Natural killer cell (primary cell): ENCODE results near the gene DPEP2. TPM values are rescaled to one million over a fixed set of nuclear protein-coding genes. Genes with fewer than 3 reads are reported as not detected.
A peak's percentile ranks its signal among the peaks of the same experiment; 100 is the strongest.

Experiments
- ATAC-seq, 3 donors: fragments of 150-1000 bp in 2 of 3; fragments of 200-7000 bp in 1 of 3; cut with Tn5 transposase; 1 replicate in 1 of 3; 2 replicates in 2 of 3; pipeline ENCODE4 v1.10.0; 2021; ENCODE audit warnings: mild to moderate bottlenecking in 2 of 3, moderate library complexity in 2 of 3
- DNase-seq, 2 donors: peaks; one replicate each; pipeline versions ENCODE4 v3.0.0 to v3.0.0-alpha.2; 2013 to 2021; ENCODE audit warnings: mixed read lengths in 1 of 2
- H3K27ac ChIP-seq: one replicate; pipeline ENCODE4 v1.5.1; 2013; ENCODE audit warnings: mild to moderate bottlenecking, low read length
- H3K27me3 ChIP-seq: one replicate; pipeline ENCODE4 v1.6.1; 2013; ENCODE audit warnings: low read length; ENCODE audit not compliant: control insufficient read depth, insufficient read depth
- H3K36me3 ChIP-seq: one replicate; pipeline ENCODE4 v1.6.1; 2013; ENCODE audit warnings: low read length; ENCODE audit not compliant: control insufficient read depth, insufficient read depth
- H3K4me1 ChIP-seq: one replicate; pipeline ENCODE4 v1.6.1; 2013; ENCODE audit warnings: low read length; ENCODE audit not compliant: control insufficient read depth, insufficient read depth
- H3K4me3 ChIP-seq: one replicate; pipeline ENCODE4 v1.5.1; 2013; ENCODE audit warnings: low read length
- H3K9me3 ChIP-seq: one replicate; pipeline ENCODE4 v1.6.1; 2013; ENCODE audit warnings: low read length; ENCODE audit not compliant: control insufficient read depth, insufficient read depth
- H3K27ac Mint-ChIP-seq, 2 donors: one replicate each; pipeline ENCODE4 v1.8.0; 2022; ENCODE audit warnings: mild to moderate bottlenecking in 2 of 2, mixed read lengths in 2 of 2, moderate library complexity in 1 of 2
- H3K27me3 Mint-ChIP-seq, 2 donors: one replicate each; pipeline ENCODE4 v1.8.0; 2022; ENCODE audit warnings: low read depth in 2 of 2, mixed read lengths in 2 of 2
- H3K36me3 Mint-ChIP-seq: one replicate; pipeline ENCODE4 v1.8.0; 2022; ENCODE audit warnings: mixed read lengths
- H3K4me1 Mint-ChIP-seq, 2 donors: one replicate each; pipeline ENCODE4 v1.8.0; 2022; ENCODE audit warnings: mixed read lengths in 2 of 2
- H3K4me3 Mint-ChIP-seq: one replicate; pipeline ENCODE4 v1.8.0; 2022; ENCODE audit warnings: mild to moderate bottlenecking, moderate library complexity, mixed read lengths
- H3K9me3 Mint-ChIP-seq, 2 donors: one replicate each; pipeline ENCODE4 v1.8.0; 2022; ENCODE audit warnings: mixed read lengths in 2 of 2
- WGBS: methylation state at CpG from one replicate; pipeline ENCODE4 v1.1.7; 2013; ENCODE audit warnings: missing lambda C conversion rate; ENCODE audit not compliant: insufficient coverage; 5-methylcytosine and 5-hydroxymethylcytosine counted together
- intact Hi-C: fragments of 100-400 bp; cut with micrococcal nuclease; formaldehyde crosslinking; loops from one replicate; pipeline ENCODE4 v1.14.2; 2022
- total RNA-seq, 4 donors: library from RNA; stranded (reverse); fragments of 120-200 nt in 1 of 4; gene quantifications; one replicate each; pipeline versions ENCODE4 v1.2.3 to v1.2.4, GENCODE V29; 2013 to 2022
- TF ChIP-seq, protein P1 (sequence below): fragments of 200-600 bp; IDR thresholded peaks from one replicate; pipeline ENCODE4 v1.8.0; 2022; ENCODE audit warnings: antibody characterized with exemption

The DPEP2 gene
- total RNA-seq, 3 donors from 2014 or later (not counting 1 experiment from before 2014, with no cell fraction given), result 47.2 to 64.1 (median 61.8) TPM

DNA sequence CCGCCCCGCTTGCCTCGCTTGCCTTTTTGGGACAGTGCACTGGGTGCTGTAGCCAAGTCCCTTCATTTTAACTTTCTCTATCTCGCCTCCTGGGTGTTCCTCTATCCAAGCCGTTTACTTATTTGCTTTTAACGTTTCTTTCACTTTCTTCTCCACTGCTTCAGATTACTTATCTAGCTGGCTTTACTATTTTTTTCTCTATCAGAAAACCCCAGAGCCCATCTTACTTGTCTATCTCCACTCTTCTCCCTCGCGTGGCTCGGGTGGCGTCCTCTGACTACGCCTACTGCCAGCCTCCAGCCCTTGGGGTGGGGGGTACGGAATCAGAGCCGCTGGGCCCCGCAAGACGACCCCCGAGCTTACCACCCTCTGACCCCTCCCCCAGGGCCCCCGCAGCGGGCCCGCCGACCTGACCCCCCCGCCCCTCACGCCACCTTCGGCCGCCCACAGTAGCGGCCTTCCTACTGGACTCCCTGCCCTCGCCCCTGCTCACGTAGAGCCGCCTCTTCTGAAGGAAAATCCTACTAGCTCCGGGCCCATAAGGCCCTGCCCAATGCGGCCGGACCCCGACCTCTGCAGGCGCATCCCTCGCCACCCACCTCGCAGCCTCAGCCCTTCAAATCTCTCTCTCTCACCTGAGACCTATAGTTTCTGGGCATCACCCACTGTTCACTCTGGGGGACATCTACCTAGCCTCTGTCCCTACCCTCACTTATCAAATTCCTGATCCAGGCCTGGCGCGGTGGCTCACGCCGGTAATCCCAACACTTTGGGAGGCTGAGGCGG lies 29.8 kb downstream of the DPEP2 start:
- Mint-ChIP-seq H3K27ac (peak overlapping the region; percentile 77 to 89), H3K36me3 (no peaks in the 10 kb centered on the region), H3K9me3 (no peaks in the 10 kb centered on the region), H3K27me3 (no peaks in the 10 kb centered on the region), H3K4me1 (peaks cover 17 to 22% of the 10 kb centered on the region in 2 donors), H3K4me3 (peak overlapping the region; percentile 90)
- peak; percentile 6 to 30 (median 16) for ATAC-seq
- Histone ChIP-seq H3K9me3 (no peaks in the 10 kb centered on the region), H3K4me3 (peak overlapping the region; percentile 80), H3K4me1 (peaks cover 27% of the 10 kb centered on the region), H3K36me3 (no peaks in the 10 kb centered on the region), H3K27me3 (no peaks in the 10 kb centered on the region), H3K27ac (peak overlapping the region; percentile 68)
- WGBS, result 60% methylated on average over 31 of the region's 40 CpGs
- TF ChIP-seq, protein P1, sequence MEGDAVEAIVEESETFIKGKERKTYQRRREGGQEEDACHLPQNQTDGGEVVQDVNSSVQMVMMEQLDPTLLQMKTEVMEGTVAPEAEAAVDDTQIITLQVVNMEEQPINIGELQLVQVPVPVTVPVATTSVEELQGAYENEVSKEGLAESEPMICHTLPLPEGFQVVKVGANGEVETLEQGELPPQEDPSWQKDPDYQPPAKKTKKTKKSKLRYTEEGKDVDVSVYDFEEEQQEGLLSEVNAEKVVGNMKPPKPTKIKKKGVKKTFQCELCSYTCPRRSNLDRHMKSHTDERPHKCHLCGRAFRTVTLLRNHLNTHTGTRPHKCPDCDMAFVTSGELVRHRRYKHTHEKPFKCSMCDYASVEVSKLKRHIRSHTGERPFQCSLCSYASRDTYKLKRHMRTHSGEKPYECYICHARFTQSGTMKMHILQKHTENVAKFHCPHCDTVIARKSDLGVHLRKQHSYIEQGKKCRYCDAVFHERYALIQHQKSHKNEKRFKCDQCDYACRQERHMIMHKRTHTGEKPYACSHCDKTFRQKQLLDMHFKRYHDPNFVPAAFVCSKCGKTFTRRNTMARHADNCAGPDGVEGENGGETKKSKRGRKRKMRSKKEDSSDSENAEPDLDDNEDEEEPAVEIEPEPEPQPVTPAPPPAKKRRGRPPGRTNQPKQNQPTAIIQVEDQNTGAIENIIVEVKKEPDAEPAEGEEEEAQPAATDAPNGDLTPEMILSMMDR, result no peak
- peak in 1 of 2 donors; percentile 61 for DNase-seq
- intact Hi-C loops, result loop anchor here (2.0 kb wide), 2 partner anchors 15 to 35 kb away; no protein-coding TSS in a partner anchor

DNA sequence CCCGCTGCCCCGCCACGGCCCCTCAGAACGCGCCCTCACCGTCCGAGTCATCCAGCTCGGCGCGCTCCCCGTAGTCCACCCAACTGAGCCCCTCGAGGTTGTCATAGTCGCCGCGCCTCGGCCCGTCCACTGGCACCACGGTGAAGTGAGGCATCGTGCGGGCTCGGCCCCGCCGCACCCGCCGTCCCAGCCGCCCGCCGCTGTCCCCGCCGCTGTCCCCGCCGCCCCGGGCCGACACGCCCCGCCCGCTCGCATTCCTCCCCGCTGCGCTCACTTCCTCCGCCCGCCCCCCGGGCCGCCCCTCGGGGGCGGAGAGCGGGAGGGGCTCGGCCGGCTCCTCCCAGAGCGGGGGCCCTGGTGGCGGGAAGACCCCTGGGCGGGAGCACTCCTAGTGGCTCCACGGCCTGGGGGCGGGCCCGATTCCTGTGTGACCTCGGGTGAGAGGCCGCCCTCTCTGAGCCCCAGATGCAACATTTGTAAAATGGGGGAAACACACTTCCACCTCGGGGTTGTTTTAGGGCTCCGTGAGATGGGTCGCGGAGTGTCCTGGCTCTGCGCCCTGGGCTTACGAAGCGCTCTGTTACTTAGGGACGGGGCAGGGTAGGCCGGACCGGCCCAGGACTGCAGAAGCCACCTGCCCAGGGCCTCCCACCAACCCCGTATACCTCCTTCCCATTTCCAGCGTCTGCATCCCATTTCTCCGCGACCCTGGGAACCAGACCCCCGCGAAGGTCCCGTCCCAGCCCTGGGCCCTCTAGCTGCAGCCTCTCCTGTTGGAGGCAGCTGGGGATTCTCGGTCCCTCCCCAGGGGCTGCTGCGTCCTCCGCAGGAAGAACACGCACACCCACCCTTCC lies 30.7 kb downstream of the DPEP2 start, which contains the start of gene SLC12A4:
Gene SLC12A4 (minus strand): TSS at position 238 of the 854 bp plus-strand sequence. CDS start 84 bp downstream, at position 154.
- no peaks in the 10 kb centered on the region for H3K27me3 Mint-ChIP-seq
- TF ChIP-seq, protein P1, result no peak
- no peaks in the 10 kb centered on the region for H3K9me3 Mint-ChIP-seq
- ATAC-seq, result peak; percentile 90 to 95 (median 91)
- peak within 1 kb of the TSS; percentile 96 for H3K4me3 Mint-ChIP-seq
- H3K27ac ChIP-seq, result peak within 1 kb of the TSS; percentile 68
- no peaks in the 10 kb centered on the region for H3K36me3 ChIP-seq
- H3K4me1 ChIP-seq, result peaks cover 27% of the 10 kb centered on the region
- no peaks in the 10 kb centered on the region for H3K9me3 ChIP-seq
- H3K27me3 ChIP-seq, result no peaks in the 10 kb centered on the region
- H3K27ac Mint-ChIP-seq, result peak within 1 kb of the TSS; percentile 77 to 89
- under 1% methylated on average over 78 of the region's 78 CpGs for WGBS
- H3K36me3 Mint-ChIP-seq, result no peaks in the 10 kb centered on the region
- peak within 1 kb of the TSS; percentile 80 for H3K4me3 ChIP-seq
- intact Hi-C loops, result loop anchor here (2.0 kb wide), 2 partner anchors 16 to 34 kb away; no protein-coding TSS in a partner anchor
- DNase-seq, result peak; percentile 86 to 91
- H3K4me1 Mint-ChIP-seq, result peaks cover 17 to 22% of the 10 kb centered on the region in 2 donors

DNA sequence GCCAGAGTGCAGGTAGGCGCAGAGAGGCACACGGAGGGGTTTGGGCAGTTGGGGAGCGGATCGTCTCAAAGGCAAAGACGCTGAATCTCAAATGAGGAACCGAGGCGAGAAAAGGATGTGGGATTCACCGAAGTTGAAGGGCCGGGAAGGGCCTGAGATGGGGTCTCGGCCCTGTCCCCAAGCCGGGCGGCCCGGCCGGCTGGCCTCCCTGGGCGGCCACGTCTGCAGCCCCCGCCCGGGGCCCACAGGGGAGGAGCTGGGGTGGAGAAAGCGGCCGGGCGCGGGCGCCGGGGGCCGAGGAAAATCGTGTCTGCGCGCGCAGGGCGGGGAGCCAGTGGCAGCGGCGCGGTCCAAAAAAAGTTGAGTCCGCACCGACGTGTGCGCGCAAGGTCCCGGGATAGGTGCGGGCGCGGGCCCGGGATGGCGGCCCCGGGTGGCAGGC lies 31.3 kb downstream of the DPEP2 start:
- Mint-ChIP-seq H3K27ac (peak overlapping the region; percentile 73 to 89), H3K9me3 (no peaks in the 10 kb centered on the region), H3K4me1 (peaks cover 19 to 23% of the 10 kb centered on the region in 2 donors), H3K36me3 (no peaks in the 10 kb centered on the region), H3K27me3 (no peaks in the 10 kb centered on the region), H3K4me3 (peak overlapping the region; percentile 96)
- peak; percentile 11 to 16 (median 13) for ATAC-seq
- no peaks in the 10 kb centered on the region for H3K9me3 ChIP-seq
- H3K27me3 ChIP-seq, result no peaks in the 10 kb centered on the region
- H3K36me3 ChIP-seq, result peaks cover 2% of the 10 kb centered on the region
- peak overlapping the region; percentile 80 for H3K4me3 ChIP-seq
- H3K4me1 ChIP-seq, result peaks cover 27% of the 10 kb centered on the region
- peak; percentile 37 to 54 for DNase-seq
- no peak overlapping the region for H3K27ac ChIP-seq
- intact Hi-C loops, result loop anchor here (2.0 kb wide), 2 partner anchors 17 to 33 kb away; no protein-coding TSS in a partner anchor
- WGBS, result under 1% methylated on average over 45 of the region's 45 CpGs
- TF ChIP-seq, protein P1, result no peak
